Bronchial smooth muscle cell (primary cell): ENCODE data around the gene APOBEC2. TPM values are rescaled to one million over a fixed set of nuclear protein-coding genes. Genes with fewer than 3 reads are reported as not detected.

Experiments used
- total RNA-seq: library from RNA; depleted of rRNA; stranded (reverse); fragments of >200 nt; gene quantifications from 2 replicates; pipeline ENCODE4 v1.2.1, GENCODE V29; 2014

The APOBEC2 gene
- total RNA-seq, result not detected in 2 replicates

GRCh38 chr6:41053041-41053440 lies at the start of gene APOBEC2:
TSS of gene APOBEC2 (plus strand) at chr6:41053202. CDS start at chr6:41053348, 146 bp downstream.

GRCh38 chr6:41039060-41039998 lies 13.7 kb upstream of the APOBEC2 start, which contains the start of gene UNC5CL:
TSS of gene UNC5CL (minus strand) at chr6:41039221. CDS start at chr6:41035074, 4,147 bp downstream.

GRCh38 chr6:41042226-41043055 lies 10.6 kb upstream of the APOBEC2 start, which contains the start of gene TSPO2:
TSS of gene TSPO2 (plus strand) at chr6:41042467. CDS start at chr6:41042986, 519 bp downstream.

GRCh38 chr6:41071923-41072835 lies 19.2 kb downstream of the APOBEC2 start, which contains the start of gene OARD1:
TSS of gene OARD1 (minus strand) at chr6:41072356. CDS start at chr6:41071634, 722 bp downstream.

GRCh38 chr6:41072836-41073202 lies 19.8 kb downstream of the APOBEC2 start, which contains the start of gene NFYA:
TSS of gene NFYA (plus strand) at chr6:41072974. CDS start at chr6:41079090, 6,116 bp downstream.

Other genes starting within 250 kb of the APOBEC2 start
- gene UNC5CL, start 14.0 kb upstream of the APOBEC2 start, total RNA-seq, result under 0.01 and 0.26 TPM in 2 replicates
- gene TSPO2, start 10.7 kb upstream of the APOBEC2 start, total RNA-seq, result not detected in 2 replicates
- gene OARD1, start 19.2 kb downstream of the APOBEC2 start, total RNA-seq, result 12.5 and 17.2 TPM in 2 replicates
- 11.2 and 13.2 TPM in 2 replicates for gene NFYA, start 19.8 kb downstream of the APOBEC2 start, total RNA-seq
- gene TREML1, start 101.1 kb downstream of the APOBEC2 start, total RNA-seq, result not detected in 2 replicates
- 0.09 TPM in 1 of 2 replicates, not detected in the other for gene TREM2, start 109.9 kb downstream of the APOBEC2 start, total RNA-seq
- under 0.01 TPM in 1 of 2 replicates, not detected in the other for gene TREML2, start 147.9 kb downstream of the APOBEC2 start, total RNA-seq
- not detected in 2 replicates for gene TREML4, start 175.1 kb downstream of the APOBEC2 start, total RNA-seq
- 0.16 TPM in 1 of 2 replicates, not detected in the other for gene TREM1, start 233.5 kb downstream of the APOBEC2 start, total RNA-seq